ENCODE measurements around the gene EXOC3L4. TPM values are rescaled to one million over a fixed set of nuclear protein-coding genes. Genes with fewer than 3 reads are reported as not detected.
A peak's percentile ranks its signal among the peaks of the same experiment; 100 is the strongest.

Gene EXOC3L4
- total and polyA plus RNA-seq, 2 of the 8 experiments (the other 6 are each of a cell fraction or from before 2014, with no cell fraction given): 0.45 to 0.57 TPM

DNA sequence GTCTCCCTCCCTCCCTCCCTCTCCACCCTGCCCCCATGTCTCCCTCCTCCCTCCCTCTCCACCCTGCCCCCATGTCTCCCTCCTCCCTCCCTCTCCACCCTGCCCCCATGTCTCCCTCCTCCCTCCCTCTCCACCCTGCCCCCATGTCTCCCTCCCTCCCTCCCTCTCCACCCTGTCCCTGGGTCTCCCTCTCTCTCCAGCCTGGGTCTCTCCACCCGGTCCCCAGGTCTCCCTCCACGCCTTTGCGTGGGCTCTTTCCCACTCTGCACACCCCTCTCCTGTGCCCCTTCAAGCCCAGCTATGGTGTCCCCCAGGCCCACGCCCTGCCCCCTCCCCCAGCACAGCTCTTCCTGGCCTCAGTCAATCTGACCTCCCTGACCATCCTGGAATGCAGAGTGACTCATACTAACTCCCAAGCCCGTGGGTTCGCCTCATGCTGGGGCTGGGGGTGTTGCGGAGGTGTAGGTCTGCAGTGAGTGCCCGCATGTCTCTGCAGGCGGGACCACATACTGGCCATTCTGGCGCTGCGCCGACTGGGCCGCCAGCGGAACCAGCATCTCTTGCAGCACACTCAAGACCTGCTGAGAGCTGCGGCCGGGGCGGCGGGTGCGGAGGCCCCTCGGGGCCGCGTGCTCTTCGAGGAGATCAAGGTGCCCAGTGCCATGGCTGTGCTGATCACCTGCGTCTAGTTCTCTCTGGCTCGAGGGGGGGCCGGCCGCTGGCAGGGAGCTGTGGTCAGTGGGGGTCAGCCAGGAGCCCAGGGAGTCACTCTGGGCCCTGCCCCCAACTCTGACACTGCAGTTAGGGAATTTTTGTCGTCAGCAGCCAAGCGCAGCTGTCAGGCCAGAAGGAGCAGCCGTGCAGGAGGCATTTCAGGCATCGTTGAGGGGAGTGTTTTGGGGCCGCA is 15.3 kb downstream of the EXOC3L4 start (continued):
- TF ChIP-seq JUND (IDR thresholded peaks at IDR 0.05; ENCODE audit: low read length): peak; percentile 93
- TF ChIP-seq TEAD4 (IDR thresholded peaks at IDR 0.05; ENCODE audit: low read depth, low read length): peak; percentile 89
- TF ChIP-seq JUN (IDR thresholded peaks at IDR 0.05; ENCODE audit: low read depth, low read length): peak; percentile 29; the same call in 1 of the 2 replicates
- TF ChIP-seq, protein P1, sequence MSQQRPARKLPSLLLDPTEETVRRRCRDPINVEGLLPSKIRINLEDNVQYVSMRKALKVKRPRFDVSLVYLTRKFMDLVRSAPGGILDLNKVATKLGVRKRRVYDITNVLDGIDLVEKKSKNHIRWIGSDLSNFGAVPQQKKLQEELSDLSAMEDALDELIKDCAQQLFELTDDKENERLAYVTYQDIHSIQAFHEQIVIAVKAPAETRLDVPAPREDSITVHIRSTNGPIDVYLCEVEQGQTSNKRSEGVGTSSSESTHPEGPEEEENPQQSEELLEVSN (IDR thresholded peaks at IDR 0.05): peak; percentile 81
- TF ChIP-seq CREB1 (IDR thresholded peaks at IDR 0.05): peak; percentile 63
- TF ChIP-seq SRF (IDR thresholded peaks at IDR 0.05; ENCODE audit: low read depth, low read length): no peak

All from H1 (cell line).